IMR-90 (cell line): ENCODE results near the gene ACTA2. TPM values are rescaled to one million over a fixed set of nuclear protein-coding genes. Genes with fewer than 3 reads are reported as not detected.

Experiments used
- ATAC-seq: fragments of 200-7000 bp; cut with Tn5 transposase; 2 replicates; pipeline ENCODE4 v1.9.1; 2020; ENCODE audit warnings: low read depth, mild to moderate bottlenecking, moderate library complexity
- BruUV-seq: library from RNA; stranded (reverse); fragments of 400-500 nt; replicated peaks from 2 replicates; lab custom pipeline; 2021; lab: Mats Ljungman, UMichigan
- CTCF ChIA-PET: fragments of 300-600 bp; formaldehyde crosslinking; extraction: SDS; loops from one replicate; lab custom pipeline; 2021; ENCODE audit warnings: antibody characterized with exemption; lab: Yijun Ruan, JAX
- POLR2A ChIA-PET: fragments of 300-600 bp; sonication (Branson Sonifier 250); formaldehyde crosslinking; loops from one replicate; lab custom pipeline; 2022; ENCODE audit warnings: antibody characterized with exemption; ENCODE audit not compliant: unreplicated experiment; lab: Charles Lee
- DNase-seq: peaks from one replicate; pipeline ENCODE4 v3.0.0; 2013
- H2AFZ ChIP-seq: replicated peaks from 2 replicates; pipeline ENCODE3; 2013; ENCODE audit warnings: low read length, mild to moderate bottlenecking; ENCODE audit not compliant: poor library complexity
- H2AK5ac ChIP-seq: 2 replicates; pipeline ENCODE4 v1.6.1; 2013; ENCODE audit warnings: low read depth, low read length, inconsistent platforms
- H2AK9ac ChIP-seq: replicated peaks from 2 replicates; pipeline ENCODE3; 2013; ENCODE audit warnings: mild to moderate bottlenecking, low read depth, low read length, moderate library complexity; ENCODE audit not compliant: poor library complexity
- H2BK120ac ChIP-seq: 2 replicates; pipeline ENCODE4 v1.6.1; 2013; ENCODE audit warnings: low read depth, low read length, inconsistent platforms
- H2BK15ac ChIP-seq: 3 replicates; pipeline ENCODE4 v1.6.1; 2013; ENCODE audit warnings: low read depth, low read length, inconsistent platforms
- H2BK20ac ChIP-seq: 2 replicates; pipeline ENCODE4 v1.6.1; 2013; ENCODE audit warnings: low read depth, mild to moderate bottlenecking, inconsistent platforms, low read length, moderate library complexity
- H2BK5ac ChIP-seq: 2 replicates; pipeline ENCODE4 v1.6.1; 2013; ENCODE audit warnings: mild to moderate bottlenecking, low read depth, low read length, inconsistent platforms; ENCODE audit not compliant: poor library complexity, severe bottlenecking
- H3K14ac ChIP-seq: replicated peaks from 2 replicates; pipeline ENCODE4 v1.6.1; 2013; ENCODE audit warnings: low read depth, low read length, inconsistent platforms
- H3K18ac ChIP-seq: 2 replicates; pipeline ENCODE4 v1.6.1; 2013; ENCODE audit warnings: low read depth, low read length, control low read depth
- H3K23ac ChIP-seq: 2 replicates; pipeline ENCODE4 v1.6.1; 2013; ENCODE audit warnings: low read depth, low read length, inconsistent platforms
- H3K27ac ChIP-seq: 2 replicates; pipeline ENCODE4 v1.5.1; 2013; ENCODE audit warnings: mild to moderate bottlenecking, control low read depth, low read length; ENCODE audit not compliant: insufficient read depth
- H3K27me3 ChIP-seq: 2 replicates; pipeline ENCODE4 v1.6.1; 2013; ENCODE audit warnings: low read length; ENCODE audit not compliant: control insufficient read depth, insufficient read depth
- H3K36me3 ChIP-seq: 2 replicates; pipeline ENCODE4 v1.6.1; 2013; ENCODE audit warnings: low read length, mixed read lengths; ENCODE audit not compliant: control insufficient read depth, insufficient read depth
- H3K4ac ChIP-seq: 2 replicates; pipeline ENCODE4 v1.6.1; 2013; ENCODE audit warnings: low read depth, low read length, inconsistent platforms
- H3K4me1 ChIP-seq: 2 replicates; pipeline ENCODE4 v1.6.1; 2013; ENCODE audit warnings: low read length, mixed read lengths; ENCODE audit not compliant: control insufficient read depth, insufficient read depth
- H3K4me2 ChIP-seq: 2 replicates; pipeline ENCODE4 v1.6.1; 2013; ENCODE audit warnings: low read depth, mild to moderate bottlenecking, control low read depth, low read length, moderate library complexity
- H3K4me3 ChIP-seq: 2 replicates; pipeline ENCODE4 v1.5.1; 2013; ENCODE audit warnings: low read depth, mild to moderate bottlenecking, control low read depth, low read length, moderate library complexity; ENCODE audit not compliant: insufficient read depth
- H3K56ac ChIP-seq: 2 replicates; pipeline ENCODE4 v1.6.1; 2013; ENCODE audit warnings: low read length, inconsistent platforms; ENCODE audit not compliant: insufficient read depth; ENCODE audit errors: extremely low read depth
- H3K79me1 ChIP-seq, 2 experiments: 2 replicates each; pipeline ENCODE4 v1.6.1; 2013; ENCODE audit warnings: low read length in 2 of 2, inconsistent platforms in 1 of 2, low read depth in 1 of 2
- H3K9ac ChIP-seq: 2 replicates; pipeline ENCODE4 v1.6.1; 2013; ENCODE audit warnings: low read depth, low read length, control low read depth
- H3K9me1 ChIP-seq: 2 replicates; pipeline ENCODE4 v1.6.1; 2013; ENCODE audit warnings: low read length, inconsistent platforms; ENCODE audit not compliant: insufficient read depth
- H3K9me3 ChIP-seq: 2 replicates; pipeline ENCODE4 v1.6.1; 2013; ENCODE audit warnings: low read length; ENCODE audit not compliant: control insufficient read depth, insufficient read depth
- H4K20me1 ChIP-seq: 2 replicates; pipeline ENCODE4 v1.6.1; 2013; ENCODE audit warnings: low read length, inconsistent platforms; ENCODE audit not compliant: insufficient read depth
- H4K5ac ChIP-seq: 2 replicates; pipeline ENCODE4 v1.6.1; 2013; ENCODE audit warnings: mild to moderate bottlenecking, low read depth, low read length, control low read depth
- H4K8ac ChIP-seq, 2 experiments: 2 replicates each; pipeline ENCODE4 v1.6.1; 2013; ENCODE audit warnings: low read depth in 2 of 2, low read length in 2 of 2, control low read depth in 1 of 2, inconsistent platforms in 1 of 2
- H4K91ac ChIP-seq: 2 replicates; pipeline ENCODE4 v1.6.1; 2013; ENCODE audit warnings: low read depth, low read length, inconsistent platforms; ENCODE audit not compliant: insufficient read depth
- BHLHE40 ChIP-seq: fragments of 150-350 bp; IDR thresholded peaks from 2 replicates; pipeline ENCODE4 v1.6.1; 2016; ENCODE audit warnings: mild to moderate bottlenecking, low read depth, low read length
- CEBPB ChIP-seq: IDR thresholded peaks from 2 replicates; pipeline ENCODE4 v1.6.1; 2012; ENCODE audit warnings: low read depth, low read length, improper control_type of control experiment
- MXI1 ChIP-seq: IDR thresholded peaks from 2 replicates; pipeline ENCODE4 v1.6.1; 2012; ENCODE audit warnings: low read depth, mild to moderate bottlenecking, low read length, moderate library complexity, borderline replicate concordance
- RAD21 ChIP-seq: IDR thresholded peaks from 2 replicates; pipeline ENCODE4 v1.6.1; 2012; ENCODE audit warnings: low read length, improper control_type of control experiment
- SMC3 ChIP-seq: fragments of 150-350 bp; IDR thresholded peaks from 2 replicates; pipeline ENCODE4 v1.6.1; 2016; ENCODE audit warnings: low read depth, mild to moderate bottlenecking, antibody characterized with exemption, low read length, moderate library complexity
- WGBS, 2 experiments: methylation state at CpG; one replicate each; pipeline versions ENCODE4 v1.1.5 to v1.1.7; 2013; ENCODE audit warnings: missing lambda C conversion rate in 2 of 2; ENCODE audit not compliant: insufficient read length in 1 of 2; ENCODE audit errors: extremely low coverage in 2 of 2; 5-methylcytosine and 5-hydroxymethylcytosine counted together
- dilution Hi-C: fragments of 300-500 bp; cut with HindIII; formaldehyde crosslinking; loops from one replicate; pipeline ENCODE4 v1.14.3; 2018; ENCODE audit warnings: low sequenced_read_pairs; ENCODE audit not compliant: unreplicated experiment
- in situ Hi-C: fragments of 300-500 bp; cut with MboI; formaldehyde crosslinking; loops from 3 replicates; pipeline ENCODE4 v1.14.3; 2019; ENCODE audit warnings: low sequenced_read_pairs, inconsistent platforms, mixed read lengths
- intact Hi-C: fragments of 100-400 bp; cut with micrococcal nuclease; formaldehyde crosslinking; loops from 2 replicates; pipeline ENCODE4 v1.10.0; 2022
- polyA plus RNA-seq, 3 experiments: library from polyadenylated mRNA; depleted of rRNA; stranded (reverse); fragments of >200 nt; gene quantifications; 2 replicates each; pipeline ENCODE4 v1.2.3, GENCODE V29; 2012; ENCODE audit warnings: low replicate concordance in 1 of 3
- total RNA-seq: library from RNA; depleted of rRNA; stranded (reverse); fragments of >200 nt; gene quantifications from 2 replicates; pipeline ENCODE4 v1.2.3, GENCODE V29; 2012

Gene ACTA2
- total and polyA plus RNA-seq, 2 of the 4 experiments (the other 2 are of a cell fraction) = 978 to 1,235 TPM

GRCh38 chr10:88946965-88947590, 5.5 kb downstream of the ACTA2 start:
- H4K91ac ChIP-seq = no peak overlapping the region
- in situ Hi-C loops = no loop called here
- peak overlapping the region; percentile 14; the same call in 1 of the 2 replicates for H3K4ac ChIP-seq
- no peak overlapping the region for H2BK15ac ChIP-seq
- H2AFZ ChIP-seq = no peak overlapping the region
- ChIA-PET POLR2A (no interaction called here), CTCF (interaction anchor here (1.9 kb wide), 1 partner anchor 14 kb away, joined by 6 read pairs; no protein-coding TSS in a partner anchor)
- H2AK5ac ChIP-seq = no peak overlapping the region; the same call in 1 of the 2 replicates
- no peak overlapping the region for H3K4me2 ChIP-seq
- H3K56ac ChIP-seq = no peak overlapping the region
- no peak overlapping the region for H3K18ac ChIP-seq
- peak overlapping the region; percentile 15; the same call in 1 of the 2 replicates for H4K5ac ChIP-seq
- TF ChIP-seq CEBPB (0 out of 2 replicates have a peak, but pooled peaks have one; percentile 3), BHLHE40 (no peak), SMC3 (no peak), RAD21 (no peak), MXI1 (no peak)
- H4K20me1 ChIP-seq = peaks cover 51% of the 10 kb centered on the region
- no peaks in the 10 kb centered on the region for H3K9me3 ChIP-seq
- peaks cover 10% of the 10 kb centered on the region for H3K9me1 ChIP-seq
- dilution Hi-C loops = no loop called here
- H3K14ac ChIP-seq = no peak overlapping the region; the same call in 1 of the 2 replicates
- 0 out of 4 replicates have a peak overlapping the region, but pooled peaks of 1 of the 2 experiments have one; percentile 13 for H4K8ac ChIP-seq
- no peak overlapping the region; the same call in 1 of the 2 replicates for H3K23ac ChIP-seq
- ATAC-seq (no peak), DNase-seq (no peak)
- WGBS, 2 experiments = no CpG with 5 or more reads among the region's 6 CpGs
- peaks cover 9% of the 10 kb centered on the region for H3K4me1 ChIP-seq
- H3K9ac ChIP-seq = no peak overlapping the region
- no peak overlapping the region for H2AK9ac ChIP-seq
- peak overlapping the region; percentile 10; the same call in 1 of the 2 replicates for H3K27ac ChIP-seq
- H2BK120ac ChIP-seq = no peak overlapping the region
- BruUV-seq = no TSS peak
- intact Hi-C loops = no loop called here
- no peak overlapping the region for H2BK20ac ChIP-seq
- H2BK5ac ChIP-seq = no peak overlapping the region
- H3K27me3 ChIP-seq = no peaks in the 10 kb centered on the region
- H3K36me3 ChIP-seq = peaks cover 31% of the 10 kb centered on the region
- peaks cover 14 to 42% of the 10 kb centered on the region in 2 experiments; a peak in 3 of 4 replicates for H3K79me1 ChIP-seq
- no peak overlapping the region for H3K4me3 ChIP-seq
